Neutrophil (primary cell): ENCODE measurements around the gene NR3C1.

ENCODE experiments used
- H3K27ac ChIP-seq: fragments of 200-600 bp; sonication (generic); 2 replicates; pipeline ENCODE4 v1.5.1; 2016; ENCODE audit warnings: mild to moderate bottlenecking, moderate library complexity
- H3K27me3 ChIP-seq: fragments of 200-600 bp; sonication (generic); 2 replicates; pipeline ENCODE4 v1.6.0; 2016; ENCODE audit warnings: mild to moderate bottlenecking
- H3K36me3 ChIP-seq: fragments of 200-600 bp; sonication (generic); 2 replicates; pipeline ENCODE4 v1.5.1; 2017
- H3K4me1 ChIP-seq, 2 experiments: fragments of 200-600 bp in 1 of 2; sonication (generic) in 1 of 2; 1 replicate in 1 of 2; 2 replicates in 1 of 2; pipeline versions ENCODE4 v1.5.1 to v1.6.1; 2013 to 2016; ENCODE audit warnings: low read depth in 1 of 2, low read length in 1 of 2, mild to moderate bottlenecking in 1 of 2, moderate library complexity in 1 of 2; ENCODE audit not compliant: control insufficient read depth in 1 of 2, insufficient read depth in 1 of 2
- H3K4me3 ChIP-seq, 2 experiments: fragments of 200-600 bp in 1 of 2; sonication (generic) in 1 of 2; 1 replicate in 1 of 2; 2 replicates in 1 of 2; pipeline ENCODE4 v1.5.1; 2013 to 2016; ENCODE audit warnings: low read depth in 1 of 2, low read length in 1 of 2, mild to moderate bottlenecking in 1 of 2, moderate library complexity in 1 of 2
- H3K9me3 ChIP-seq: fragments of 200-600 bp; sonication (generic); 2 replicates; pipeline ENCODE4 v1.5.1; 2016
- TF ChIP-seq, protein P1 (sequence below): fragments of 200-600 bp; sonication (generic); IDR thresholded peaks from 2 replicates; pipeline ENCODE4 v1.5.1; 2016; ENCODE audit warnings: antibody characterized with exemption

The NR3C1 gene

DNA sequence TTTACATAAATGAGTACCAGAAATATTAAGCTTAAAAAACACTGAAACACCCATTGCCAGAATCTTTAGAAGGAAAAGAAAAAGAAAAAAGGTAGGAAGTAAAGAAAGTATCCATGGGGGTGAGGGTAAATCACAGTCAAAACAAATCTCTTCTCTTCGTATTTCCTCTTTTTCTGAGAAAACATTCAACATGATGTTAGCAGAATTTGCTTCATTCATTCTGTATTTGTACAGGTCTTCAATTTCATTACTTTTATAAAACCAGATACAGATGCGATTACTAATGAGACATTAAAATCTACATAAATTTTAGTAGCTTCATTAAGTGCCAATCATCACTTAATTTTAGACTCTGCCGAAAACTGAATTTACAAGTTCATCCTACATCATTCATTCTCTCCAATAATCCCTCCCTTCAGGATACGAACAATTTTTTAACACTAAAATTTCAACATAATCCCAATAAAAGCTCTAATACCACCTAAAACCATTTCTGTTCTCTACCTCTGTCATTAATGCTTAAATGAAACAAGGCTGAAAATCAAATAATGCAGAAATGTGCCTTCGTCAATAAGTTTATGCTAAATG lies 7.0 kb downstream of the NR3C1 start:
- H3K27me3 ChIP-seq = no peaks in the 10 kb centered on the region
- H3K4me3 ChIP-seq = peak overlapping the region in 1 of 2 experiments; percentile 91
- H3K36me3 ChIP-seq = peaks cover 20% of the 10 kb centered on the region
- peaks cover 72 to 84% of the 10 kb centered on the region in 2 experiments for H3K4me1 ChIP-seq
- TF ChIP-seq, protein P1, sequence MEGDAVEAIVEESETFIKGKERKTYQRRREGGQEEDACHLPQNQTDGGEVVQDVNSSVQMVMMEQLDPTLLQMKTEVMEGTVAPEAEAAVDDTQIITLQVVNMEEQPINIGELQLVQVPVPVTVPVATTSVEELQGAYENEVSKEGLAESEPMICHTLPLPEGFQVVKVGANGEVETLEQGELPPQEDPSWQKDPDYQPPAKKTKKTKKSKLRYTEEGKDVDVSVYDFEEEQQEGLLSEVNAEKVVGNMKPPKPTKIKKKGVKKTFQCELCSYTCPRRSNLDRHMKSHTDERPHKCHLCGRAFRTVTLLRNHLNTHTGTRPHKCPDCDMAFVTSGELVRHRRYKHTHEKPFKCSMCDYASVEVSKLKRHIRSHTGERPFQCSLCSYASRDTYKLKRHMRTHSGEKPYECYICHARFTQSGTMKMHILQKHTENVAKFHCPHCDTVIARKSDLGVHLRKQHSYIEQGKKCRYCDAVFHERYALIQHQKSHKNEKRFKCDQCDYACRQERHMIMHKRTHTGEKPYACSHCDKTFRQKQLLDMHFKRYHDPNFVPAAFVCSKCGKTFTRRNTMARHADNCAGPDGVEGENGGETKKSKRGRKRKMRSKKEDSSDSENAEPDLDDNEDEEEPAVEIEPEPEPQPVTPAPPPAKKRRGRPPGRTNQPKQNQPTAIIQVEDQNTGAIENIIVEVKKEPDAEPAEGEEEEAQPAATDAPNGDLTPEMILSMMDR = no peak
- no peaks in the 10 kb centered on the region for H3K9me3 ChIP-seq
- peak overlapping the region; percentile 58 for H3K27ac ChIP-seq

DNA sequence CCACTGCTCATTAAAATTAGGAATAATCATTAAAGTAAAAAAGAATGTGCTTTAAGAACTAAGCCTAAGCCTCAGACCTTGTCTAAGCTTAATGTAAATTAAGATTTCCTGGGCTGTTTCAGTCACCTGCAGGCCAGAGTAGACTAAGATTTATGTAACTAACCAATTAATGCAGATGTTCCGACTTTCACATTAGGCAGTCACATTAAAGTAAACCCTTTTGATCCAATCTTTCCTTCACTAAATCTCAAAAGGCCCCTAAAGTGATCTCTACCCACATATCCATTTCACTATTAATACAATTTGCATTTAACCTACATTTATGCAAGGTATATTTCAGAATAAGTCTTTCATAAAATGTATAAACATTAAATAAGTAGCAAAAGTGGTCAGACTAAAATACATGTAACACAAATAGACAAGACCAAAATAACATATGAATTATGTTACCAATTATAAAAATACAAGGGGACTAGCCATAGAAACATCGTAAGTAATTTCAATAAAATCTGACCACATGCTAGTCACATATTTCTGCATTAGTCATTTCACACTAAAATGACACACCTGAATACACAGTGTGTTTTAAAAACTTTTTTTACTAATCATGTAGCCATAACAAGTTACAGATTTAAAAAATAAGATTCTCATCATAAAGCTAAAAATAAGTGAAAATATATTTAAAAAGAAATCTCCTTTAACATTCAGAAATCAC lies 7.7 kb downstream of the NR3C1 start:
- Histone ChIP-seq H3K4me1 (peaks cover 65 to 77% of the 10 kb centered on the region in 2 experiments), H3K4me3 (peak overlapping the region in 1 of 2 experiments; percentile 91)

DNA sequence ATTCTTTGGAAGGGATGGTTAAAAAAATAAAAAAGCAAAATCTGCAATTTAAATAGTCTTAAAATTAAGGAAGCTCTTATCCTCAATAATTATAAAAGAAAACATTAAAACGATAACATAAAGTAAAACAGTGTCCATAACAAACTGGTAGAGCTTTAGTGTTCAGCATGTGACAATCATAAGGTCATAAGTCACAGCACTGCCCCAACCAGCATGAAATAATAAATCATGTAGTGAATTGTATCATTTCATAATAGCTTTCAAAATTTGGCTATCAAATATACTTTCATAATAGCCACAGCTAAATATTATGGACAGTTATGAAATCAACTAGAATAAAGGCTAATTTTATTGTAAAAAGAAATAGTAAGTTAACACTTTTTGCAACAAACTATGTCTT lies 10.0 kb downstream of the NR3C1 start:
- TF ChIP-seq, protein P1 = no peak
- H3K4me1 ChIP-seq = peaks cover 42 to 59% of the 10 kb centered on the region in 2 experiments
- H3K4me3 ChIP-seq = no peak overlapping the region
- no peaks in the 10 kb centered on the region for H3K27me3 ChIP-seq
- no peak overlapping the region for H3K27ac ChIP-seq
- H3K9me3 ChIP-seq = no peaks in the 10 kb centered on the region
- no peaks in the 10 kb centered on the region for H3K36me3 ChIP-seq

More for the DNA sequence above, 7.7 kb downstream of the NR3C1 start:
- Histone ChIP-seq H3K36me3 (peaks cover 20% of the 10 kb centered on the region), H3K27me3 (no peaks in the 10 kb centered on the region), H3K27ac (peak overlapping the region; percentile 58), H3K9me3 (no peaks in the 10 kb centered on the region)
- TF ChIP-seq, protein P1 = no peak

DNA sequence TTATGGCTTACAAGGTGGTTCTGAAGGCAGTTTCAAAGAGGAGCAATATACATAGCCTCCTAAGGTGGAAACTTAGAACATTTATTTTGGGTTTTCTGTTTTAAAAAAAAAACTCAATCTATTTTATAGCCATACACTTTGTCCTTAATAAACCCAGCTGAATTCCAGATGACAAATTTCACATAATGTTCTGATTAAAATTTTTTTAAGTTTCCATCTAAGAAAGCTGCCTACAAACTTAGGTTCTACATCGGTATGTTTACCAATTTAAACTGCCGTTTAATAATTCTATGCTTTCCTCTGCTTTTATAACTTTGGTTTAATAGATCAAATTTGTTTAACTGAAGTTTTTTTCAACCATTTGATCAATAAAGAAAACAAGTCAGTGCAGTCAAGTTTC lies 12.5 kb downstream of the NR3C1 start:
- Histone ChIP-seq H3K27me3 (no peaks in the 10 kb centered on the region), H3K4me3 (no peak overlapping the region), H3K9me3 (no peaks in the 10 kb centered on the region), H3K27ac (no peak overlapping the region), H3K36me3 (no peaks in the 10 kb centered on the region), H3K4me1 (peaks cover 16 to 33% of the 10 kb centered on the region in 2 experiments)
- TF ChIP-seq, protein P1 = no peak

DNA sequence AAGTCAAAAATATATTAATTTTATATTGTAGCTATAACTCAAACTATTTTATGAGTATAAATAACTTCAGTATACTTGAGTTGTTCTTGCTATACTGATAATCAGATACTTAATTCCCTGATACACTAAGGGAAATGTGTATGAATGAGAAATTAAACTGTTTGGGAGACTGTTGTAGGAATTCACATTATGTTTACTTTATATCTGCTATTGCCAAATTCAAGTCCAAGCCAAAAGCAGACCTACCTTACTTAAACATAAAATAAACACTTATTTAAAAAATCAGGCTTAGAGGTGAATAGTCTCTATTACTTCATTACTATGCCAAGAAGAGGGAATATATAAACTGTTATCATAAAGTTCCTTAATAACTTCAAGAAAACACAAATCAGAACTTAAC lies 13.2 kb downstream of the NR3C1 start:
- Histone ChIP-seq H3K36me3 (no peaks in the 10 kb centered on the region), H3K4me3 (no peak overlapping the region), H3K4me1 (peaks cover 10 to 26% of the 10 kb centered on the region in 2 experiments), H3K27me3 (no peaks in the 10 kb centered on the region), H3K27ac (no peak overlapping the region), H3K9me3 (no peaks in the 10 kb centered on the region)
- TF ChIP-seq, protein P1 = no peak
